Keratinocyte (primary cell): Measurements from ENCODE around the gene ARHGEF28.

Experiments used
- CTCF ChIP-seq, 3 experiments: IDR thresholded peaks in 1 of 3; conservative IDR thresholded peaks in 1 of 3; optimal IDR thresholded peaks in 1 of 3; 2 replicates in 2 of 3; 3 replicates in 1 of 3; pipeline versions ENCODE3 to v1.5.1; 2011; ENCODE audit warnings: low read length in 3 of 3, mild to moderate bottlenecking in 3 of 3, moderate library complexity in 2 of 3, control low read depth in 1 of 3, inconsistent platforms in 1 of 3; ENCODE audit not compliant: insufficient read depth in 2 of 3; ENCODE audit errors: extremely low read depth in 1 of 3
- EZH2 ChIP-seq: IDR thresholded peaks from one replicate; pipeline ENCODE4 v1.6.1; 2012; ENCODE audit warnings: inconsistent platforms, mild to moderate bottlenecking, low read length, moderate library complexity

DNA sequence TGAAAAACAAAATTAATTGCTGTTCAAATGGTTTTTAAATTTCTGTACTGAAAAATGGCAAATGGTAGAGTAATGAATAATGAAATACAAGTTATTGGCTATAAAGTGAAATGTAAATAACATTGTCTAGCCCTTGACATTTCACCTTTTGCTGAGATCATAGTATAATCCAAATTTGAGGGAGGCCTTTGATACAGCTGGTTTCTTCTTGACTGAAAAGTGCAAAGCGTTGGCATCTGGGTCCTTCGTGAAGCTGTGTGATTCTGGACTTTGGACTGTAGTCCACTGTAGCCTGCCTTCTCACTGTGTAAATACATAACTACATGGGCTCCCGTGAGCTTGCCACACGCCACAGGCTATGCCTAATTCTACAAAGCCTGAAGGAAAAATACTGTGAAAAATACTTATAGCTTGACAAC lies 52.3 kb downstream of the ARHGEF28 start:
- TF ChIP-seq EZH2 (no peak), CTCF (optimal IDR thresholded peaks at IDR 0.05 in 1 of 3, IDR thresholded peaks at IDR 0.05 in 1 of 3, conservative IDR thresholded peaks at IDR 0.05 in 1 of 3; ENCODE audit: extremely low read depth in 1 of 3, insufficient read depth in 2 of 3, low read length in 3 of 3) (no peak)
